DND-41 (cell line): Measurements from ENCODE around the gene NFE2L2.
A peak's percentile ranks its signal among the peaks of the same experiment; 100 is the strongest.
"Not testable (repeated sequence)": the region's sequence is repeated elsewhere in the genome, so short reads cannot be mapped to it uniquely, and the experiment has no call there.

Experiments
- ATAC-seq: fragments of 200-7000 bp; cut with Tn5 transposase; 3 replicates; pipeline ENCODE4 v1.9.1; 2021; ENCODE audit warnings: low read depth; ENCODE audit not compliant: insufficient read depth
- DNase-seq: peaks from one replicate; pipeline ENCODE4 v3.0.0-alpha.2; 2020
- H2AFZ ChIP-seq: 2 replicates; pipeline ENCODE4 v1.6.0; 2012; ENCODE audit warnings: low read depth, low read length
- H3K27ac ChIP-seq: 2 replicates; pipeline ENCODE4 v1.5.1; 2012; ENCODE audit warnings: low read length, inconsistent platforms
- H3K27me3 ChIP-seq: fragments of 200-600 bp; sonication (generic); 2 replicates; pipeline ENCODE4 v1.6.0; 2012; ENCODE audit warnings: low read length, mild to moderate bottlenecking, inconsistent platforms; ENCODE audit not compliant: insufficient read depth, poor library complexity
- H3K36me3 ChIP-seq: 2 replicates; pipeline ENCODE4 v1.5.1; 2012; ENCODE audit warnings: low read length, inconsistent platforms; ENCODE audit not compliant: insufficient read depth
- H3K4me1 ChIP-seq: 2 replicates; pipeline ENCODE4 v1.5.1; 2012; ENCODE audit warnings: mild to moderate bottlenecking, low read length; ENCODE audit not compliant: insufficient read depth
- H3K4me2 ChIP-seq: 2 replicates; pipeline ENCODE4 v1.6.0; 2012; ENCODE audit warnings: mild to moderate bottlenecking, moderate library complexity, low read length, inconsistent platforms; ENCODE audit not compliant: insufficient read depth
- H3K4me3 ChIP-seq, 2 experiments: fragments of 200-600 bp in 1 of 2; shearing (Covaris generic) in 1 of 2; 2 replicates each; pipeline ENCODE4 v1.5.1; 2012 to 2016; ENCODE audit warnings: inconsistent platforms in 2 of 2, low read length in 2 of 2, mild to moderate bottlenecking in 2 of 2, low read depth in 1 of 2, moderate library complexity in 1 of 2
- H3K79me2 ChIP-seq: 2 replicates; pipeline ENCODE4 v1.6.0; 2012; ENCODE audit warnings: low read length, inconsistent platforms; ENCODE audit not compliant: insufficient read depth
- H3K9ac ChIP-seq: 2 replicates; pipeline ENCODE4 v1.6.0; 2012; ENCODE audit warnings: low read depth, mild to moderate bottlenecking, inconsistent platforms, low read length, moderate library complexity
- H3K9me3 ChIP-seq: 2 replicates; pipeline ENCODE4 v1.5.1; 2012; ENCODE audit warnings: low read length, moderate library complexity, mild to moderate bottlenecking, inconsistent platforms; ENCODE audit not compliant: insufficient read depth, severe bottlenecking
- H4K20me1 ChIP-seq: 2 replicates; pipeline ENCODE4 v1.6.0; 2012; ENCODE audit warnings: low read length; ENCODE audit not compliant: insufficient read depth
- CTCF ChIP-seq: IDR thresholded peaks from 2 replicates; pipeline ENCODE4 v1.5.1; 2012; ENCODE audit warnings: borderline replicate concordance, low read length, moderate library complexity, mild to moderate bottlenecking; ENCODE audit not compliant: poor library complexity, severe bottlenecking; ENCODE audit errors: extremely low read depth
- EZH2 ChIP-seq: IDR thresholded peaks from 3 replicates; pipeline ENCODE4 v1.6.1; 2012; ENCODE audit warnings: borderline replicate concordance, low read depth, mild to moderate bottlenecking, moderate library complexity, low read length, inconsistent platforms; ENCODE audit not compliant: severe bottlenecking

NFE2L2 gene

GRCh38 chr2:177211169-177211568 is 53.4 kb downstream of the NFE2L2 start:
- H2AFZ ChIP-seq, result peak overlapping the region; percentile 77
- peaks cover 29% of the 10 kb centered on the region for H3K36me3 ChIP-seq
- DNase-seq, result no peak
- peak overlapping the region; percentile 72 for H3K4me2 ChIP-seq
- peak overlapping the region; percentile 81 to 90 for H3K4me3 ChIP-seq
- TF ChIP-seq CTCF (no peak), EZH2 (no peak)
- no peaks in the 10 kb centered on the region for H3K27me3 ChIP-seq
- H3K79me2 ChIP-seq, result peaks cover 61% of the 10 kb centered on the region
- peaks cover 33% of the 10 kb centered on the region for H3K4me1 ChIP-seq
- peak overlapping the region; percentile 97 for H3K9ac ChIP-seq
- ATAC-seq, result no peak
- no peaks in the 10 kb centered on the region for H3K9me3 ChIP-seq
- peak overlapping the region; percentile 98 for H3K27ac ChIP-seq
- H4K20me1 ChIP-seq, result peaks cover 24% of the 10 kb centered on the region

- DNase-seq, result no peak
- no peak for TF ChIP-seq EZH2
- Histone ChIP-seq H3K4me1 (peaks cover 10% of the 10 kb centered on the region), H2AFZ (no peak overlapping the region), H3K27ac (no peak overlapping the region), H3K9ac (no peak overlapping the region), H3K36me3 (no peaks in the 10 kb centered on the region), H3K9me3 (no peaks in the 10 kb centered on the region), H3K4me3 (no peak overlapping the region), H4K20me1 (no peaks in the 10 kb centered on the region), H3K4me2 (no peak overlapping the region), H3K27me3 (no peaks in the 10 kb centered on the region), H3K79me2 (peaks cover 24% of the 10 kb centered on the region)
- ATAC-seq, result no peak
Observed at GRCh38 chr2:177207101-177207500, 57.4 kb downstream of the NFE2L2 start.

GRCh38 chr2:177204417-177204816 is 60.1 kb downstream of the NFE2L2 start:
- Histone ChIP-seq H3K4me3 (no peak overlapping the region), H4K20me1 (no peaks in the 10 kb centered on the region), H3K36me3 (no peaks in the 10 kb centered on the region), H3K27ac (no peak overlapping the region), H3K9ac (no peak overlapping the region), H3K9me3 (no peaks in the 10 kb centered on the region), H3K4me1 (no peaks in the 10 kb centered on the region), H3K27me3 (no peaks in the 10 kb centered on the region), H2AFZ (no peak overlapping the region), H3K79me2 (no peaks in the 10 kb centered on the region; the same call in 1 of the 2 replicates), H3K4me2 (no peak overlapping the region)
- no peak for DNase-seq
- no peak for ATAC-seq
- TF ChIP-seq CTCF (no peak), EZH2 (no peak)

GRCh38 chr2:177201919-177202346 is 62.6 kb downstream of the NFE2L2 start:
- H3K4me3 ChIP-seq, result no peak overlapping the region
- no peaks in the 10 kb centered on the region for H3K36me3 ChIP-seq
- H3K27ac ChIP-seq, result no peak overlapping the region
- H4K20me1 ChIP-seq, result no peaks in the 10 kb centered on the region
- no peak overlapping the region for H3K9ac ChIP-seq
- no peak overlapping the region for H2AFZ ChIP-seq
- TF ChIP-seq EZH2 (no peak), CTCF (no peak)
- DNase-seq (no peak), ATAC-seq (peak; percentile 45; the same call in 1 of the 3 replicates)
- H3K4me2 ChIP-seq, result no peak overlapping the region
- no peaks in the 10 kb centered on the region for H3K79me2 ChIP-seq
- no peaks in the 10 kb centered on the region for H3K27me3 ChIP-seq
- H3K4me1 ChIP-seq, result no peaks in the 10 kb centered on the region
- no peaks in the 10 kb centered on the region for H3K9me3 ChIP-seq

- H3K9ac ChIP-seq, H3K36me3 ChIP-seq, H3K27ac ChIP-seq, H3K4me2 ChIP-seq, H3K79me2 ChIP-seq, H4K20me1 ChIP-seq, H3K4me1 ChIP-seq, H3K9me3 ChIP-seq, ATAC-seq, DNase-seq, H3K4me3 ChIP-seq, H2AFZ ChIP-seq, H3K27me3 ChIP-seq: not testable (repeated sequence)
Observed at GRCh38 chr2:177200419-177200818, 64.1 kb downstream of the NFE2L2 start.
